HEK293 (cell line): ENCODE results near the gene USP7.

Experiments
- CTCF ChIA-PET: fragments of 350-600 bp; formaldehyde crosslinking; extraction: SDS; loops from one replicate; lab custom pipeline; 2021; ENCODE audit warnings: antibody characterized with exemption; lab: Yijun Ruan, JAX
- POLR2A ChIA-PET: fragments of 300-600 bp; formaldehyde crosslinking; extraction: SDS; loops from one replicate; lab custom pipeline; 2020; ENCODE audit warnings: antibody characterized with exemption, inconsistent platforms; lab: Yijun Ruan, JAX
- H3K27ac ChIP-seq: fragments of 200-500 bp; sonication (Bioruptor generic); 2 replicates; pipeline ENCODE4 v1.5.1; 2014; ENCODE audit warnings: low read depth, low read length, control low read depth, inconsistent platforms; ENCODE audit errors: extremely low read depth
- H3K36me3 ChIP-seq, 2 experiments: fragments of 200-500 bp in 1 of 2; sonication (Bioruptor generic) in 1 of 2; 1 replicate in 1 of 2; 2 replicates in 1 of 2; pipeline ENCODE4 v1.5.1; 2014 to 2017; ENCODE audit warnings: inconsistent platforms in 2 of 2, low read length in 2 of 2; ENCODE audit not compliant: control insufficient read depth in 2 of 2, insufficient read depth in 1 of 2
- H3K4me1 ChIP-seq: fragments of 200-500 bp; sonication (Bioruptor generic); 2 replicates; pipeline ENCODE4 v1.5.1; 2014; ENCODE audit warnings: mild to moderate bottlenecking, low read length, inconsistent platforms; ENCODE audit not compliant: control insufficient read depth, insufficient read depth
- H3K4me3 ChIP-seq: 2 replicates; pipeline ENCODE4 v1.5.1; 2011; ENCODE audit warnings: low read depth, mild to moderate bottlenecking, control low read depth, low read length, moderate library complexity
- H3K9me3 ChIP-seq: fragments of 200-500 bp; sonication (Bioruptor generic); 2 replicates; pipeline ENCODE4 v1.5.1; 2014; ENCODE audit warnings: low read depth, low read length, inconsistent platforms; ENCODE audit not compliant: control insufficient read depth, insufficient read depth
- EGR2 ChIP-seq: fragments of 450-650 bp; formaldehyde crosslinking; IDR thresholded peaks from 2 replicates; pipeline ENCODE4 v1.5.1; 2016; ENCODE audit warnings: low read depth, missing biosample characterization, missing genetic modification characterization
- FEZF1 ChIP-seq: fragments of 450-650 bp; formaldehyde crosslinking; IDR thresholded peaks from 2 replicates; pipeline ENCODE4 v1.5.1; 2016; ENCODE audit warnings: missing biosample characterization, missing genetic modification characterization
- HOXD13 ChIP-seq: sonication (generic); formaldehyde crosslinking; IDR thresholded peaks from 2 replicates; pipeline ENCODE4 v1.8.0; 2022; ENCODE audit warnings: missing genetic modification reagents, borderline replicate concordance
- KLF8 ChIP-seq: fragments of 450-650 bp; formaldehyde crosslinking; IDR thresholded peaks from 2 replicates; pipeline ENCODE4 v1.5.1; 2016; ENCODE audit warnings: missing biosample characterization, missing genetic modification characterization
- KLF9 ChIP-seq: fragments of 450-650 bp; formaldehyde crosslinking; IDR thresholded peaks from 2 replicates; pipeline ENCODE4 v1.5.1; 2016; ENCODE audit warnings: missing biosample characterization, missing genetic modification characterization, low read depth
- TSHZ1 ChIP-seq: fragments of 450-650 bp; formaldehyde crosslinking; IDR thresholded peaks from 2 replicates; pipeline ENCODE4 v1.5.1; 2016; ENCODE audit warnings: missing biosample characterization, missing genetic modification characterization, borderline replicate concordance
- ZBTB44 ChIP-seq: fragments of 450-650 bp; IDR thresholded peaks from 2 replicates; pipeline ENCODE4 v1.5.1; 2018; ENCODE audit warnings: missing biosample characterization, mild to moderate bottlenecking, missing genetic modification characterization
- ZNF112 ChIP-seq: fragments of 450-650 bp; formaldehyde crosslinking; IDR thresholded peaks from 2 replicates; pipeline ENCODE4 v1.5.0; 2017; ENCODE audit warnings: missing biosample characterization, missing genetic modification characterization
- ZNF121 ChIP-seq: fragments of 450-650 bp; formaldehyde crosslinking; IDR thresholded peaks from 2 replicates; pipeline ENCODE4 v1.5.1; 2016; ENCODE audit warnings: missing biosample characterization, missing genetic modification characterization
- ZNF146 ChIP-seq: fragments of 450-650 bp; formaldehyde crosslinking; IDR thresholded peaks from 2 replicates; pipeline ENCODE4 v1.5.1; 2016; ENCODE audit warnings: missing biosample characterization, missing genetic modification characterization
- ZNF155 ChIP-seq: fragments of 450-650 bp; formaldehyde crosslinking; IDR thresholded peaks from 2 replicates; pipeline ENCODE4 v1.5.1; 2016; ENCODE audit warnings: missing biosample characterization, missing genetic modification characterization
- ZNF184 ChIP-seq: fragments of 450-650 bp; IDR thresholded peaks from 2 replicates; pipeline ENCODE4 v1.5.1; 2018; ENCODE audit warnings: missing biosample characterization, mild to moderate bottlenecking, missing genetic modification characterization
- ZNF221 ChIP-seq: fragments of 450-650 bp; formaldehyde crosslinking; IDR thresholded peaks from 2 replicates; pipeline ENCODE4 v1.5.1; 2017; ENCODE audit warnings: missing biosample characterization, missing genetic modification characterization, borderline replicate concordance
- ZNF292 ChIP-seq: fragments of 450-650 bp; formaldehyde crosslinking; IDR thresholded peaks from 2 replicates; pipeline ENCODE4 v1.5.1; 2016; ENCODE audit warnings: low read depth, missing biosample characterization, missing genetic modification characterization, borderline replicate concordance
- ZNF398 ChIP-seq: fragments of 450-650 bp; formaldehyde crosslinking; IDR thresholded peaks from 2 replicates; pipeline ENCODE4 v1.5.1; 2017; ENCODE audit warnings: missing biosample characterization, missing genetic modification characterization
- ZNF529 ChIP-seq: fragments of 450-650 bp; formaldehyde crosslinking; IDR thresholded peaks from 2 replicates; pipeline ENCODE4 v1.5.1; 2017; ENCODE audit warnings: missing genetic modification characterization, missing biosample characterization; ENCODE audit not compliant: insufficient replicate concordance
- ZNF596 ChIP-seq: fragments of 450-650 bp; IDR thresholded peaks from 2 replicates; pipeline ENCODE4 v1.5.0; 2018; ENCODE audit warnings: missing biosample characterization, mild to moderate bottlenecking, missing genetic modification characterization, moderate library complexity
- ZNF621 ChIP-seq: fragments of 450-650 bp; formaldehyde crosslinking; IDR thresholded peaks from 2 replicates; pipeline ENCODE4 v1.5.1; 2017; ENCODE audit warnings: missing biosample characterization, missing genetic modification characterization
- ZNF645 ChIP-seq: fragments of 450-650 bp; formaldehyde crosslinking; IDR thresholded peaks from 2 replicates; pipeline ENCODE4; 2016; ENCODE audit warnings: missing biosample characterization, missing genetic modification characterization
- ZNF707 ChIP-seq: fragments of 450-650 bp; formaldehyde crosslinking; IDR thresholded peaks from 2 replicates; pipeline ENCODE4 v1.5.1; 2016; ENCODE audit warnings: missing biosample characterization, missing genetic modification characterization
- TF ChIP-seq, protein P1 (sequence below): fragments of 450-650 bp; formaldehyde crosslinking; IDR thresholded peaks from 2 replicates; pipeline ENCODE4 v1.5.1; 2017; ENCODE audit warnings: missing biosample characterization, missing genetic modification characterization

Gene USP7

GRCh38 chr16:8893976-8894690, 69.6 kb downstream of the USP7 start:
- no peak for TF ChIP-seq ZNF221 (tag by site-specific recombination)
- no peak for TF ChIP-seq ZNF146
- no peak for TF ChIP-seq ZNF184 (tag by site-specific recombination)
- no peak for TF ChIP-seq ZNF112 (tag by site-specific recombination)
- TF ChIP-seq ZNF621, result no peak
- Histone ChIP-seq H3K4me3 (no peak overlapping the region), H3K27ac (no peak overlapping the region), H3K36me3 (peaks cover 28 to 99% of the 10 kb centered on the region in 2 experiments), H3K4me1 (no peaks in the 10 kb centered on the region), H3K9me3 (no peaks in the 10 kb centered on the region)
- CTCF ChIA-PET, result interaction anchor here (0.7 to 1.4 kb wide), 2 partner anchors 15 to 42 kb away, joined by 3 read pairs; no protein-coding TSS in a partner anchor
- POLR2A ChIA-PET, result no interaction called here

- CTCF ChIA-PET, result interaction anchor here (1.2 to 1.4 kb wide), 2 partner anchors 13 to 43 kb away, joined by 3 to 4 read pairs; no protein-coding TSS in a partner anchor
- H3K4me1 ChIP-seq, result no peaks in the 10 kb centered on the region
These were observed 70.3 kb downstream of the USP7 start for GRCh38 chr16:8893426-8893825.

GRCh38 chr16:8892101-8892575, 71.6 kb downstream of the USP7 start:
- H3K4me1 ChIP-seq, result no peaks in the 10 kb centered on the region
- CTCF ChIA-PET, result interaction anchor here (0.9 to 1.2 kb wide), 2 partner anchors 12 to 44 kb away, joined by 3 to 4 read pairs; no protein-coding TSS in a partner anchor
- H3K36me3 ChIP-seq, result peaks cover 18 to 95% of the 10 kb centered on the region in 2 experiments
- H3K4me3 ChIP-seq, result no peak overlapping the region
- no peak overlapping the region for H3K27ac ChIP-seq
- H3K9me3 ChIP-seq, result no peaks in the 10 kb centered on the region
- POLR2A ChIA-PET, result interaction anchor here (0.5 kb wide), 1 partner anchor 1898 kb away, joined by 4 read pairs; no protein-coding TSS in a partner anchor
- no peak for TF ChIP-seq ZNF121 (tag by site-specific recombination)
- no peak for TF ChIP-seq FEZF1 (tag by site-specific recombination)
- no peak for TF ChIP-seq EGR2 (tag by site-specific recombination)
- no peak for TF ChIP-seq ZNF155 (tag by site-specific recombination)
- no peak for TF ChIP-seq KLF8 (tag by site-specific recombination)
- TF ChIP-seq ZNF596 (tag by site-specific recombination), result no peak
- TF ChIP-seq ZNF398 (tag by site-specific recombination), result no peak
- no peak for TF ChIP-seq ZNF292
- TF ChIP-seq TSHZ1 (tag by site-specific recombination), result no peak
- TF ChIP-seq ZBTB44, result no peak
- no peak for TF ChIP-seq ZNF707 (tag by site-specific recombination)
- TF ChIP-seq ZNF645 (tag by site-specific recombination), result no peak
- TF ChIP-seq, protein P1, sequence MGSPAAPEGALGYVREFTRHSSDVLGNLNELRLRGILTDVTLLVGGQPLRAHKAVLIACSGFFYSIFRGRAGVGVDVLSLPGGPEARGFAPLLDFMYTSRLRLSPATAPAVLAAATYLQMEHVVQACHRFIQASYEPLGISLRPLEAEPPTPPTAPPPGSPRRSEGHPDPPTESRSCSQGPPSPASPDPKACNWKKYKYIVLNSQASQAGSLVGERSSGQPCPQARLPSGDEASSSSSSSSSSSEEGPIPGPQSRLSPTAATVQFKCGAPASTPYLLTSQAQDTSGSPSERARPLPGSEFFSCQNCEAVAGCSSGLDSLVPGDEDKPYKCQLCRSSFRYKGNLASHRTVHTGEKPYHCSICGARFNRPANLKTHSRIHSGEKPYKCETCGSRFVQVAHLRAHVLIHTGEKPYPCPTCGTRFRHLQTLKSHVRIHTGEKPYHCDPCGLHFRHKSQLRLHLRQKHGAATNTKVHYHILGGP (tag by site-specific recombination), result no peak
- TF ChIP-seq ZNF529 (tag by site-specific recombination), result no peak

More at GRCh38 chr16:8893426-8893825, 70.3 kb downstream of the USP7 start:
- no peak overlapping the region for H3K27ac ChIP-seq
- no peaks in the 10 kb centered on the region for H3K9me3 ChIP-seq
- TF ChIP-seq KLF9 (tag by site-specific recombination), result no peak
- no peak for TF ChIP-seq HOXD13
- H3K36me3 ChIP-seq, result peaks cover 28 to 94% of the 10 kb centered on the region in 2 experiments
- H3K4me3 ChIP-seq, result no peak overlapping the region
- POLR2A ChIA-PET, result no interaction called here
